Testis (tissue), 2 donors: ENCODE data around the gene FOCAD.

ENCODE experiments used
- CTCF ChIP-seq, 3 experiments: fragments of 450-650 bp in 2 of 3; fragments of 200-600 bp in 1 of 3; sonication (generic) in 1 of 3; IDR thresholded peaks; one replicate each; pipeline ENCODE4 v1.5.1; 2016 to 2019; ENCODE audit warnings: antibody characterized with exemption in 3 of 3, mild to moderate bottlenecking in 2 of 3, moderate library complexity in 1 of 3
- POLR2A ChIP-seq: fragments of 450-650 bp; IDR thresholded peaks from one replicate; pipeline ENCODE4 v1.6.1; 2017; ENCODE audit warnings: antibody characterized with exemption, mild to moderate bottlenecking, moderate library complexity

GRCh38 chr9:21023861-21024260 lies 339.8 kb downstream of the FOCAD start:
- TF ChIP-seq CTCF (IDR thresholded peaks at IDR 0.05) (no peak), POLR2A (no peak)
